ENCODE data around the gene HEXD.

HEXD gene

GRCh38 chr17:82399041-82399441 lies 19.1 kb upstream of the HEXD start:
- no peaks in the 10 kb centered on the region for H3K9me2 ChIP-seq (replicated peaks; ENCODE audit: insufficient read depth, low read length)
- no peak overlapping the region for H3K27ac ChIP-seq (ENCODE audit: low read length)
- peaks cover 29% of the 10 kb centered on the region for H3K4me1 ChIP-seq (ENCODE audit: low read length)
- no peaks in the 10 kb centered on the region for H3K9me3 ChIP-seq (replicated peaks; ENCODE audit: insufficient read depth, low read length)
- no peaks in the 10 kb centered on the region for H3K79me2 ChIP-seq (ENCODE audit: low read length)
- H2AFZ ChIP-seq (ENCODE audit: low read length): no peak overlapping the region
- TF ChIP-seq EZH2phosphoT487 (IDR thresholded peaks at IDR 0.05; ENCODE audit: low read length) (no peak), CTCF (IDR thresholded peaks at IDR 0.05; ENCODE audit: low read length) (no peak), EZH2 (optimal IDR thresholded peaks at IDR 0.05; ENCODE audit: low read depth, low read length) (no peak)
- no peak overlapping the region for H3K9ac ChIP-seq (ENCODE audit: low read length)
- no peaks in the 10 kb centered on the region for H4K20me1 ChIP-seq (ENCODE audit: insufficient read depth, low read length)
- no peaks in the 10 kb centered on the region for H3K27me3 ChIP-seq (replicated peaks; ENCODE audit: insufficient read depth, low read length)
- no peak overlapping the region for H3K4me3 ChIP-seq (ENCODE audit: low read length)
- DNase-seq: no peak
- H3K36me3 ChIP-seq (replicated peaks; ENCODE audit: insufficient read depth, low read length): no peaks in the 10 kb centered on the region
- peaks cover 20% of the 10 kb centered on the region for H3F3A ChIP-seq (ENCODE audit: insufficient read depth, low read length)
- no peak overlapping the region for H3K4me2 ChIP-seq (ENCODE audit: low read depth, low read length)

- peaks cover 34% of the 10 kb centered on the region for H3K4me1 ChIP-seq (ENCODE audit: low read length)
- H3K4me3 ChIP-seq (ENCODE audit: low read length): no peak overlapping the region
- H3K9me3 ChIP-seq (replicated peaks; ENCODE audit: insufficient read depth, low read length): no peaks in the 10 kb centered on the region
- no peak for TF ChIP-seq EZH2phosphoT487 (IDR thresholded peaks at IDR 0.05; ENCODE audit: low read length)
- TF ChIP-seq EZH2 (optimal IDR thresholded peaks at IDR 0.05; ENCODE audit: low read depth, low read length): no peak
- TF ChIP-seq CTCF (IDR thresholded peaks at IDR 0.05; ENCODE audit: low read length): no peak
- H3K27me3 ChIP-seq (replicated peaks; ENCODE audit: insufficient read depth, low read length): no peaks in the 10 kb centered on the region
- H2AFZ ChIP-seq (ENCODE audit: low read length): no peak overlapping the region
- DNase-seq: no peak
- H3K9me2 ChIP-seq (replicated peaks; ENCODE audit: insufficient read depth, low read length): no peaks in the 10 kb centered on the region
- no peak overlapping the region for H3K9ac ChIP-seq (ENCODE audit: low read length)
- no peaks in the 10 kb centered on the region for H3K36me3 ChIP-seq (replicated peaks; ENCODE audit: insufficient read depth, low read length)
- H3K79me2 ChIP-seq (ENCODE audit: low read length): no peaks in the 10 kb centered on the region
- H3K27ac ChIP-seq (ENCODE audit: low read length): no peak overlapping the region
- H4K20me1 ChIP-seq (ENCODE audit: insufficient read depth, low read length): no peaks in the 10 kb centered on the region
- H3F3A ChIP-seq (ENCODE audit: insufficient read depth, low read length): peaks cover 25% of the 10 kb centered on the region
- no peak overlapping the region for H3K4me2 ChIP-seq (ENCODE audit: low read depth, low read length)
Measured at GRCh38 chr17:82399601-82400101, 18.5 kb upstream of the HEXD start.

DNA sequence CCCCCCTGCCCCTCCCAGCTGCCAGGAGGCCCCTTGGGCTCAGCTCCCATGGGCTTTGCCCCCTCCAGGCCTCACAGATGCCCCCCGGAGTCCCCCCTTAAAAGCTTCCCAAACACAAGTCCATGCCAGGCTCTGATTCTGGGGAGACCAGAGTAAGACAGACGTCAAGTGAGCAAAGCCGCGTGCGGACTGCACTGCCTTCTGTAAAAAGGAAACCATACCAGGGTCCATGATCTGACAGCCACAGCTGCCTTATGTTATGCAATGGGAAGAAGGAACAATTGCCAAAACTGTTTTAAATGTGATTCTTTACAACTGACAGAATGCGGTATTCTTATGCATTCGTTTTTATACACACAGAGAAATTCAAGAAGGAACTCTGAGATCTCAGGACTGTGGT lies 17.9 kb upstream of the HEXD start:
- Histone ChIP-seq H3K27me3 (replicated peaks; ENCODE audit: insufficient read depth, low read length) (no peaks in the 10 kb centered on the region), H3F3A (ENCODE audit: insufficient read depth, low read length) (peaks cover 25% of the 10 kb centered on the region), H3K4me1 (ENCODE audit: low read length) (peaks cover 34% of the 10 kb centered on the region), H3K36me3 (replicated peaks; ENCODE audit: insufficient read depth, low read length) (no peaks in the 10 kb centered on the region), H3K79me2 (ENCODE audit: low read length) (no peaks in the 10 kb centered on the region), H3K9me2 (replicated peaks; ENCODE audit: insufficient read depth, low read length) (no peaks in the 10 kb centered on the region), H3K4me3 (ENCODE audit: low read length) (no peak overlapping the region), H3K9ac (ENCODE audit: low read length) (no peak overlapping the region), H3K4me2 (ENCODE audit: low read depth, low read length) (no peak overlapping the region), H4K20me1 (ENCODE audit: insufficient read depth, low read length) (no peaks in the 10 kb centered on the region), H3K27ac (ENCODE audit: low read length) (no peak overlapping the region), H2AFZ (ENCODE audit: low read length) (no peak overlapping the region), H3K9me3 (replicated peaks; ENCODE audit: insufficient read depth, low read length) (no peaks in the 10 kb centered on the region)
- DNase-seq: no peak
- TF ChIP-seq EZH2 (optimal IDR thresholded peaks at IDR 0.05; ENCODE audit: low read depth, low read length) (no peak), EZH2phosphoT487 (IDR thresholded peaks at IDR 0.05; ENCODE audit: low read length) (no peak), CTCF (IDR thresholded peaks at IDR 0.05; ENCODE audit: low read length) (no peak)
